ENCODE results near the gene SRRM5. TPM values are rescaled to one million over a fixed set of nuclear protein-coding genes. Genes with fewer than 3 reads are reported as not detected.

The SRRM5 gene
- total RNA-seq, 1 donor from 2014 or later: 0.51 TPM

- DNase-seq: no peak
- no peaks in the 10 kb centered on the region for H3K36me3 Mint-ChIP-seq (ENCODE audit: unreplicated experiment)
- peaks cover 2% of the 10 kb centered on the region for H3K9me3 Mint-ChIP-seq (ENCODE audit: unreplicated experiment)
- no peak overlapping the region for H3K27ac Mint-ChIP-seq (ENCODE audit: unreplicated experiment)
- peaks cover 2% of the 10 kb centered on the region for H3K27me3 Mint-ChIP-seq (ENCODE audit: unreplicated experiment)
- H3K4me1 Mint-ChIP-seq (ENCODE audit: low read depth, unreplicated experiment): no peaks in the 10 kb centered on the region
- TF ChIP-seq CTCF (IDR thresholded peaks at IDR 0.05; ENCODE audit: partially characterized antibody, unreplicated experiment): no peak
- H3K4me3 Mint-ChIP-seq (ENCODE audit: unreplicated experiment): no peak overlapping the region
Observed at GRCh38 chr19:43660301-43660970, 48.5 kb downstream of the SRRM5 start.

GRCh38 chr19:43660971-43661360, 49.1 kb downstream of the SRRM5 start:
- DNase-seq: no peak
- Mint-ChIP-seq H3K27ac (ENCODE audit: unreplicated experiment) (no peak overlapping the region), H3K4me3 (ENCODE audit: unreplicated experiment) (no peak overlapping the region), H3K36me3 (ENCODE audit: unreplicated experiment) (no peaks in the 10 kb centered on the region), H3K9me3 (ENCODE audit: unreplicated experiment) (peaks cover 2% of the 10 kb centered on the region), H3K27me3 (ENCODE audit: unreplicated experiment) (peaks cover 2% of the 10 kb centered on the region), H3K4me1 (ENCODE audit: low read depth, unreplicated experiment) (no peaks in the 10 kb centered on the region)
- TF ChIP-seq CTCF (IDR thresholded peaks at IDR 0.05; ENCODE audit: partially characterized antibody, unreplicated experiment): no peak

GRCh38 chr19:43662487-43662886, 50.6 kb downstream of the SRRM5 start:
- TF ChIP-seq CTCF (IDR thresholded peaks at IDR 0.05; ENCODE audit: partially characterized antibody, unreplicated experiment): peak; percentile 28
- H3K4me3 Mint-ChIP-seq (ENCODE audit: unreplicated experiment): no peak overlapping the region
- H3K27ac Mint-ChIP-seq (ENCODE audit: unreplicated experiment): no peak overlapping the region
- H3K27me3 Mint-ChIP-seq (ENCODE audit: unreplicated experiment): peaks cover 4% of the 10 kb centered on the region
- H3K4me1 Mint-ChIP-seq (ENCODE audit: low read depth, unreplicated experiment): no peaks in the 10 kb centered on the region
- DNase-seq: no peak
- H3K9me3 Mint-ChIP-seq (ENCODE audit: unreplicated experiment): peaks cover 3% of the 10 kb centered on the region
- H3K36me3 Mint-ChIP-seq (ENCODE audit: unreplicated experiment): no peaks in the 10 kb centered on the region

GRCh38 chr19:43664018-43664417, 52.1 kb downstream of the SRRM5 start:
- H3K27ac Mint-ChIP-seq (ENCODE audit: unreplicated experiment): no peak overlapping the region
- peaks cover 9% of the 10 kb centered on the region for H3K27me3 Mint-ChIP-seq (ENCODE audit: unreplicated experiment)
- H3K36me3 Mint-ChIP-seq (ENCODE audit: unreplicated experiment): peaks cover 6% of the 10 kb centered on the region
- DNase-seq: no peak
- no peaks in the 10 kb centered on the region for H3K4me1 Mint-ChIP-seq (ENCODE audit: low read depth, unreplicated experiment)
- TF ChIP-seq CTCF (IDR thresholded peaks at IDR 0.05; ENCODE audit: partially characterized antibody, unreplicated experiment): no peak
- peaks cover 3% of the 10 kb centered on the region for H3K9me3 Mint-ChIP-seq (ENCODE audit: unreplicated experiment)
- no peak overlapping the region for H3K4me3 Mint-ChIP-seq (ENCODE audit: unreplicated experiment)

Other genes starting within 250 kb of the SRRM5 start
- not detected for gene TEX101, start 197.2 kb upstream of the SRRM5 start, total RNA-seq (ENCODE audit: unreplicated experiment)
- 0.56 TPM for gene LYPD3, start 146.5 kb upstream of the SRRM5 start, total RNA-seq (ENCODE audit: unreplicated experiment)
- gene PHLDB3, start 107.3 kb upstream of the SRRM5 start, total RNA-seq (ENCODE audit: unreplicated experiment): 6.8 TPM
- gene ETHE1, start 84.9 kb upstream of the SRRM5 start, total RNA-seq (ENCODE audit: unreplicated experiment): 16.0 TPM
- gene ZNF575, start 78.9 kb upstream of the SRRM5 start, total RNA-seq (ENCODE audit: unreplicated experiment): 2.0 TPM
- 39.5 TPM for gene XRCC1, start 36.6 kb upstream of the SRRM5 start, total RNA-seq (ENCODE audit: unreplicated experiment)
- gene PINLYP, start 36.3 kb upstream of the SRRM5 start, total RNA-seq (ENCODE audit: unreplicated experiment): 0.96 TPM
- gene IRGQ, start 16.0 kb upstream of the SRRM5 start, total RNA-seq (ENCODE audit: unreplicated experiment): 184 TPM
- gene ZNF576, start 15.5 kb upstream of the SRRM5 start, total RNA-seq (ENCODE audit: unreplicated experiment): 15.0 TPM
- 139 TPM for gene ZNF428, start 7.5 kb downstream of the SRRM5 start, total RNA-seq (ENCODE audit: unreplicated experiment)
- gene CADM4, start 27.8 kb downstream of the SRRM5 start, total RNA-seq (ENCODE audit: unreplicated experiment): 52.4 TPM
- gene PLAUR, start 58.1 kb downstream of the SRRM5 start, total RNA-seq (ENCODE audit: unreplicated experiment): 2.9 TPM
- gene IRGC, start 104.0 kb downstream of the SRRM5 start, total RNA-seq (ENCODE audit: unreplicated experiment): not detected
- 34.1 TPM for gene SMG9, start 142.9 kb downstream of the SRRM5 start, total RNA-seq (ENCODE audit: unreplicated experiment)
- gene KCNN4, start 168.9 kb downstream of the SRRM5 start, total RNA-seq (ENCODE audit: unreplicated experiment): 0.44 TPM
- not detected for gene LYPD5, start 190.4 kb downstream of the SRRM5 start, total RNA-seq (ENCODE audit: unreplicated experiment)
- gene ZNF283, start 215.2 kb downstream of the SRRM5 start, total RNA-seq (ENCODE audit: unreplicated experiment): 13.0 TPM